Measurements from ENCODE around the gene AP1G2. TPM values are rescaled to one million over a fixed set of nuclear protein-coding genes. Genes with fewer than 3 reads are reported as not detected.

The AP1G2 gene
- total RNA-seq, 1 experiment from 2014 or later: 160 TPM

- no peak overlapping the region for H3K27ac Mint-ChIP-seq (ENCODE audit: unreplicated experiment)
- Histone ChIP-seq H3K36me3 (ENCODE audit: control insufficient read depth, insufficient read depth, low read length) (peaks cover 5% of the 10 kb centered on the region), H3K9me3 (no peaks in the 10 kb centered on the region), H3K27me3 (replicated peaks; ENCODE audit: control insufficient read depth, insufficient read depth, low read length) (no peaks in the 10 kb centered on the region), H3K4me1 (0 out of 2 replicates have a peak, but pooled peaks cover 6% of the 10 kb centered on the region), H3K4me3 (ENCODE audit: low read depth, low read length) (no peak overlapping the region)
- H3K9me3 Mint-ChIP-seq (ENCODE audit: unreplicated experiment): no peaks in the 10 kb centered on the region
- BruUV-seq (replicated peaks): TSS peak; percentile 7
- peak; percentile 56 to 68 for DNase-seq
- H3K4me3 Mint-ChIP-seq (ENCODE audit: unreplicated experiment): no peak overlapping the region
- H3K4me1 Mint-ChIP-seq (ENCODE audit: low read depth, unreplicated experiment): peaks cover 14% of the 10 kb centered on the region
- intact Hi-C loops (cut with micrococcal nuclease; ENCODE audit: unreplicated experiment): loop anchor here (1.0 kb wide), 1 partner anchor 76 kb away; no protein-coding TSS in a partner anchor
- TF ChIP-seq CTCF (IDR thresholded peaks at IDR 0.05; ENCODE audit: insufficient read depth in 1 of 2, low read depth in 1 of 2, low read length in 1 of 2, severe bottlenecking in 1 of 2, unreplicated experiment in 1 of 2): peak; percentile 80 to 92
- no peaks in the 10 kb centered on the region for H3K27me3 Mint-ChIP-seq (ENCODE audit: insufficient read depth, unreplicated experiment)
- ChIA-PET CTCF (interaction anchor here (0.5 to 7.3 kb wide), 6 partner anchors 25 to 768 kb away, joined by 3 to 50 read pairs (median 4); no protein-coding TSS in a partner anchor), POLR2A (interaction anchor here (1.2 kb wide), 1 partner anchor 464 kb away, joined by 3 read pairs; the partner anchor contains the start of gene C14orf119)
- peaks cover 42% of the 10 kb centered on the region for H3K36me3 Mint-ChIP-seq (ENCODE audit: insufficient read depth, unreplicated experiment)
Measured at GRCh38 chr14:23559010-23559925, 8.3 kb downstream of the AP1G2 start.

- CTCF ChIA-PET: interaction anchor here (0.5 to 7.3 kb wide), 3 partner anchors 24 to 768 kb away, joined by 3 to 50 read pairs (median 5); no protein-coding TSS in a partner anchor
- Mint-ChIP-seq H3K36me3 (ENCODE audit: insufficient read depth, unreplicated experiment) (peaks cover 42% of the 10 kb centered on the region), H3K27ac (ENCODE audit: unreplicated experiment) (no peak overlapping the region), H3K9me3 (ENCODE audit: unreplicated experiment) (no peaks in the 10 kb centered on the region), H3K4me3 (ENCODE audit: unreplicated experiment) (no peak overlapping the region), H3K27me3 (ENCODE audit: insufficient read depth, unreplicated experiment) (no peaks in the 10 kb centered on the region), H3K4me1 (ENCODE audit: low read depth, unreplicated experiment) (peaks cover 14% of the 10 kb centered on the region)
- Histone ChIP-seq H3K4me3 (ENCODE audit: low read depth, low read length) (no peak overlapping the region), H3K27me3 (replicated peaks; ENCODE audit: control insufficient read depth, insufficient read depth, low read length) (no peaks in the 10 kb centered on the region), H3K9me3 (no peaks in the 10 kb centered on the region), H3K36me3 (ENCODE audit: control insufficient read depth, insufficient read depth, low read length) (peaks cover 5% of the 10 kb centered on the region), H3K4me1 (0 out of 2 replicates have a peak, but pooled peaks cover 6% of the 10 kb centered on the region)
- DNase-seq: no peak
- POLR2A ChIA-PET: no interaction called here
- BruUV-seq (replicated peaks): no TSS peak
- no peak for TF ChIP-seq CTCF (IDR thresholded peaks at IDR 0.05; ENCODE audit: insufficient read depth in 1 of 2, low read depth in 1 of 2, low read length in 1 of 2, severe bottlenecking in 1 of 2, unreplicated experiment in 1 of 2)
- intact Hi-C loops (cut with micrococcal nuclease; ENCODE audit: unreplicated experiment): loop anchor here (1.0 kb wide), 1 partner anchor 75 kb away; no protein-coding TSS in a partner anchor
Measured at GRCh38 chr14:23558346-23559009, 9.1 kb downstream of the AP1G2 start.

GRCh38 chr14:23557946-23558345, 9.6 kb downstream of the AP1G2 start:
- no peak overlapping the region for H3K4me3 ChIP-seq (ENCODE audit: low read depth, low read length)
- no peaks in the 10 kb centered on the region for H3K9me3 Mint-ChIP-seq (ENCODE audit: unreplicated experiment)
- intact Hi-C loops (cut with micrococcal nuclease; ENCODE audit: unreplicated experiment): no loop called here
- no peaks in the 10 kb centered on the region for H3K9me3 ChIP-seq
- H3K4me3 Mint-ChIP-seq (ENCODE audit: unreplicated experiment): peak overlapping the region; percentile 49
- CTCF ChIA-PET: interaction anchor here (7.3 kb wide), 1 partner anchor 80 kb away, joined by 50 read pairs; no protein-coding TSS in a partner anchor
- H3K27ac Mint-ChIP-seq (ENCODE audit: unreplicated experiment): peak overlapping the region; percentile 6
- DNase-seq: no peak
- peaks cover 5% of the 10 kb centered on the region for H3K36me3 ChIP-seq (ENCODE audit: control insufficient read depth, insufficient read depth, low read length)
- BruUV-seq (replicated peaks): no TSS peak
- POLR2A ChIA-PET: no interaction called here
- TF ChIP-seq CTCF (IDR thresholded peaks at IDR 0.05; ENCODE audit: insufficient read depth in 1 of 2, low read depth in 1 of 2, low read length in 1 of 2, severe bottlenecking in 1 of 2, unreplicated experiment in 1 of 2): no peak
- H3K27me3 ChIP-seq (replicated peaks; ENCODE audit: control insufficient read depth, insufficient read depth, low read length): no peaks in the 10 kb centered on the region
- 0 out of 2 replicates have a peak, but pooled peaks cover 6% of the 10 kb centered on the region for H3K4me1 ChIP-seq
- peaks cover 14% of the 10 kb centered on the region for H3K4me1 Mint-ChIP-seq (ENCODE audit: low read depth, unreplicated experiment)
- peaks cover 42% of the 10 kb centered on the region for H3K36me3 Mint-ChIP-seq (ENCODE audit: insufficient read depth, unreplicated experiment)
- no peaks in the 10 kb centered on the region for H3K27me3 Mint-ChIP-seq (ENCODE audit: insufficient read depth, unreplicated experiment)

All from Caco-2 (cell line).